SK-N-SH (cell line): ENCODE results near the gene PPP1R9B.

Source experiments
- JUND ChIP-seq: IDR thresholded peaks from 2 replicates; pipeline ENCODE4 v1.4.0; 2012
- MXI1 ChIP-seq: IDR thresholded peaks from 2 replicates; pipeline ENCODE4 v1.6.1; 2012; ENCODE audit warnings: mild to moderate bottlenecking, low read depth, low read length, improper control_type of control experiment
- RAD21 ChIP-seq: IDR thresholded peaks from 2 replicates; pipeline ENCODE4 v1.6.1; 2012; ENCODE audit warnings: mild to moderate bottlenecking, low read length
- RCOR1 ChIP-seq: fragments of 150-350 bp; IDR thresholded peaks from 2 replicates; pipeline ENCODE4 v1.6.1; 2017; ENCODE audit warnings: antibody characterized with exemption, low read length
- YY1 ChIP-seq: IDR thresholded peaks from 2 replicates; pipeline ENCODE4 v1.4.0; 2012; ENCODE audit warnings: low read depth, mild to moderate bottlenecking
- TF ChIP-seq, protein P1 (sequence below): fragments of 200-600 bp; sonication (generic); IDR thresholded peaks from 2 replicates; pipeline ENCODE4 v1.6.1; 2017; ENCODE audit warnings: antibody characterized with exemption, mild to moderate bottlenecking, moderate library complexity
- TF ChIP-seq, protein P2 (sequence below): IDR thresholded peaks from 2 replicates; pipeline ENCODE4 v1.4.0; 2012; ENCODE audit warnings: low read depth, borderline replicate concordance
- TF ChIP-seq, protein P3 (sequence below): IDR thresholded peaks from 2 replicates; pipeline ENCODE4 v1.4.0; 2012; ENCODE audit warnings: low read depth

DNA sequence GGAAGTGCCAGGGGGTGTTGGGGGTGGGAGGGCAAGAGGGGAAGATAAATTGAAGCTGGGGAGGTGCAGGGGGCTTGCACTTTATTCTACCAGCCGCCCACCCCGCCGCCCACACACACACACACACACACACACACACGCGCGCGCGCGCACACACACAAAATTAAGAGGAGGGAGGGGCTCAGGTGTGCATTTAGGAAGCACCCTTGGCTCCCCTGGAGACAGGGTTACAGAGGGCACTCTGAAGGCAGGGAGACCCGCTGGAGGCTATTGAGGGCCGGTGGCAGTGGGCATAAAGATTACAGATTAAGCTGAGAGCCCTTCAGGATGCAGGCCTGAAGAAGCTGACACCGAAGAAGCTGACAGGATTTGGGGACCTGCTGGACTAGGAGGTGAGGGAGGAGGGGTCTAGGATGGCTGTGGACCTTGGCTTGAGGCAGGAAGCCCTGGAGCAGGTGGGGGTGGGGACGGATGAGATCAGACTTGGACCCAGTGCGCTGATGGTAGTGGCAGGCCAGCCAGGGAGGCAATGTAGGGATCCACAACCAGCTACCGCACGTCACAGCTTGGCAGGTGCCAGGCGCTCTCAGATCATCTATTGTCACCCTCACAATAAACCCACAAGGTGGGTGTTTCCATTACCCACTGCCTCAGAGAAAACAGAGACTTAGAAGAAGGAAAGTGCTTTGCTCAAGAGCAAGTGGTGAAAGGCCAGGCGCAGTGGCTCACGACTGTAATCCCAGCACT is 19.7 kb downstream of the PPP1R9B start:
- TF ChIP-seq, protein P1, sequence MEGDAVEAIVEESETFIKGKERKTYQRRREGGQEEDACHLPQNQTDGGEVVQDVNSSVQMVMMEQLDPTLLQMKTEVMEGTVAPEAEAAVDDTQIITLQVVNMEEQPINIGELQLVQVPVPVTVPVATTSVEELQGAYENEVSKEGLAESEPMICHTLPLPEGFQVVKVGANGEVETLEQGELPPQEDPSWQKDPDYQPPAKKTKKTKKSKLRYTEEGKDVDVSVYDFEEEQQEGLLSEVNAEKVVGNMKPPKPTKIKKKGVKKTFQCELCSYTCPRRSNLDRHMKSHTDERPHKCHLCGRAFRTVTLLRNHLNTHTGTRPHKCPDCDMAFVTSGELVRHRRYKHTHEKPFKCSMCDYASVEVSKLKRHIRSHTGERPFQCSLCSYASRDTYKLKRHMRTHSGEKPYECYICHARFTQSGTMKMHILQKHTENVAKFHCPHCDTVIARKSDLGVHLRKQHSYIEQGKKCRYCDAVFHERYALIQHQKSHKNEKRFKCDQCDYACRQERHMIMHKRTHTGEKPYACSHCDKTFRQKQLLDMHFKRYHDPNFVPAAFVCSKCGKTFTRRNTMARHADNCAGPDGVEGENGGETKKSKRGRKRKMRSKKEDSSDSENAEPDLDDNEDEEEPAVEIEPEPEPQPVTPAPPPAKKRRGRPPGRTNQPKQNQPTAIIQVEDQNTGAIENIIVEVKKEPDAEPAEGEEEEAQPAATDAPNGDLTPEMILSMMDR = no peak
- no peak for TF ChIP-seq RAD21
- no peak for TF ChIP-seq YY1
- TF ChIP-seq RCOR1 = no peak
- no peak for TF ChIP-seq MXI1
- TF ChIP-seq, protein P2, sequence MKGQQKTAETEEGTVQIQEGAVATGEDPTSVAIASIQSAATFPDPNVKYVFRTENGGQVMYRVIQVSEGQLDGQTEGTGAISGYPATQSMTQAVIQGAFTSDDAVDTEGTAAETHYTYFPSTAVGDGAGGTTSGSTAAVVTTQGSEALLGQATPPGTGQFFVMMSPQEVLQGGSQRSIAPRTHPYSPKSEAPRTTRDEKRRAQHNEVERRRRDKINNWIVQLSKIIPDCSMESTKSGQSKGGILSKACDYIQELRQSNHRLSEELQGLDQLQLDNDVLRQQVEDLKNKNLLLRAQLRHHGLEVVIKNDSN = no peak
- TF ChIP-seq, protein P3, sequence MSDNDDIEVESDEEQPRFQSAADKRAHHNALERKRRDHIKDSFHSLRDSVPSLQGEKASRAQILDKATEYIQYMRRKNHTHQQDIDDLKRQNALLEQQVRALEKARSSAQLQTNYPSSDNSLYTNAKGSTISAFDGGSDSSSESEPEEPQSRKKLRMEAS = no peak
- no peak for TF ChIP-seq JUND
